GM18505 (cell line): Measurements from ENCODE around the gene CDCP2.
"Not testable (repeated sequence)": the region's sequence is repeated elsewhere in the genome, so short reads cannot be mapped to it uniquely, and the experiment has no call there.

ENCODE experiments used
- ATAC-seq: cut with Tn5 transposase; IDR thresholded peaks from one replicate; pipeline ENCODE4 v1.9.1; 2021; ENCODE audit not compliant: unreplicated experiment
- POLR2A ChIP-seq: IDR thresholded peaks from 4 replicates; pipeline ENCODE4 v1.6.1; 2011; ENCODE audit warnings: borderline replicate concordance; ENCODE audit not compliant: insufficient read depth, insufficient read length; ENCODE audit errors: extremely low read depth

The CDCP2 gene

DNA sequence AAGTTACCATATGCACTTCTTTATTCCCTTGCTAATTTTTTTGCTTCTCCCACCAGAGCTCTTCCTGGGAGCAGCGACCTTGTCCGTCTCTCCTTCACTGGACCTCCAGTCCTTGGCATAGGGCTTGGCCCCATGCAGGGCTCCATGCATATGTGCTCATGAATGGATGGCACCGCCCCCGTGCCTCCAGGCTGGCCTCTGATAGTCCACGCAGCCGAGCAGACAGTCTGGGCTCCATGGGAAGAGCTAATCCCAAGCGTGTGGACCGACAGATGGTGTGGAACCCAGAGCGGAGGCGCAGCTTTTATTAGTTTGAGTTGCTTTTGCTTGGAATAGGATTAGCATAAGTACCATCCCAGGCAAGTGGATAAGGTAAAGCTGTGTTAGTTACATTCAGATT lies 41.8 kb downstream of the CDCP2 start:
- no peak for ATAC-seq
- no peak for TF ChIP-seq POLR2A

DNA sequence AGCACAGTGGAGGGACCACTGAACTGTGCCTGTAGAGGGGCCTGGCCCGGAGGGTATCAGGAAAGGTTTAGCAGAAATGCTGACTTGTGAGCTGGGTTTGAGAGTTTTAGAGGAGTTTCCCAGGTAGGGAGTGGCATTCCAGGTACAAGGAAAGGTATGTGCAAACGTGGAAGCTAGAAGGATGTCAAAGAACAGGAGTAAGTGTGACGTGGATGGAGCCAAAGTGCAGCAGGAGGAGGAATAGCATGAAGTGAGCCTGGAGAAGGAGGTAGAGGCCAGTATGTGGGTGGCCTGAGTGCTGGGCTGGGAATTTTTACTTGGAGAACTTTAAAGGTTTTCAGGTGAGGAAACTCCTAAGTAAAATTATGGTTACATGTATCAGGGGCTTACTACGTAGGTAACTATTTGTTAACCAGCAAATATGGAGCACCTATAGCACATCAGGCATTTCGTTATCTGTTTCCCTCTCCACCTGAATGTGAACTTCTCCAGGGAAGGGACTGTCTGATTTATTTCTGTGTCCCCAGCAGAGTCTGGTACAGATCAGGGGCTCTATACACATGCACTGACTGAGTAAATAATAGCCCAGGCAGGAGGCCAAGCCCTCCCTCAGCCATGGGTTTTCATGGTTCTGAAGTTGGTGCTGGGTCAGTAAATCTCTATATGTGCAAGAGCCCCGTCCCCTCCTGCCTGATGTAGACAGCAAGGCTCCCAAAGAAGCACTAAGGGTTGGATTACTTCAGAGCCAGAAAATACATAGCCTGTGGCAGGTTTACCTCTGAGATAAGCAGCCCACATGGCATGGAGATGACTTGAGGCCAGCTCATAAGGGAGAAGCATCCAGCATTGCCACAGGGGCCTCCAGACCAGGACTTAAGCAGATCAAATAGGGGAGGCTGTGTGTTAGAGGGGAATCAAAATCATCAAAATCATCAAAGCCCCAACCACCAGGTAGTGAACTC lies 43.4 kb downstream of the CDCP2 start:
- ATAC-seq, result no peak
- no peak for TF ChIP-seq POLR2A

GRCh38 chr1:54108156-54108555 lies 44.6 kb downstream of the CDCP2 start:
- no peak for ATAC-seq

DNA sequence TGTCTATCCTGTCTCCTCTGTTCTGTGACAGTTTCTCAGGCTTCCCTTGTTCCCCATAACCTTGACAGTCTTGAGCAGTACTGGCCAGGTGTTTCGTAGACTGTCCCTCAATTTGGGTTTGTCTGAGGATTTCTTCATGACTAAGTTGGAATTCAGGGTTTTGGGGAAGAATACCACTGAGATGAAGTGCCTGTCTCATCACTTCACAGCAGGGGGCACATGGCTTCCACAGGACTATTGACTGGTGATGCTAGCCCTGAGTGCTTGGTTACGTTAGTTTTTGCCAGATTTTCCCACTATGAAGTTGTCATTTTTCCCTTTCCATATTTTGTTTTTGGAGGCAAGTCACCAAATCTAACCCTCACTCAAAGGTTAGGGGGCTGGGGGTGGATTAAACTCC lies 45.7 kb downstream of the CDCP2 start:
- no peak for TF ChIP-seq POLR2A
- ATAC-seq, result no peak

More at GRCh38 chr1:54108156-54108555, 44.6 kb downstream of the CDCP2 start:
- no peak for TF ChIP-seq POLR2A

GRCh38 chr1:54105736-54106269 lies 47.0 kb downstream of the CDCP2 start:
- no peak for TF ChIP-seq POLR2A
- no peak for ATAC-seq

GRCh38 chr1:54105080-54105479 lies 47.7 kb downstream of the CDCP2 start:
- ATAC-seq, result no peak
- TF ChIP-seq POLR2A, result no peak

DNA sequence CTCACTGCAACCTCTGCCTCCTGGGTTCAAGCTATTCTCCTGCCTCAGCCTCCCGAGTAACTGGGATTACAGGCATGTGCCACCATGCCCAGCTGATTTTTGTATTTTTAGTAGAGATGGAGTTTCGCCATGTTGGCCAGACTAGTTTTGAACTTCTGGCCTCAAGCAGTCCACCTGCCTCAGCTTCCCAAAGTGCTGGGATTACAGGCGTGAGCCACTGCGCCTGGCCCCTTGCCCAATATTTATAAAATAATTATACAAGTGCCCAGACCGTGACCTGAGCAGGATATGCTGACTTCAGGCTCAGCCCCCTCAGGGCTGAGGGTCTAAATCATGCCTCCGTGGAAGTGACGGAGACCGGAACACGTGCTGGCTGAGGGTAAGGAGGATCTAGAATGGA lies 48.2 kb downstream of the CDCP2 start:
- not testable (repeated sequence) for ATAC-seq

DNA sequence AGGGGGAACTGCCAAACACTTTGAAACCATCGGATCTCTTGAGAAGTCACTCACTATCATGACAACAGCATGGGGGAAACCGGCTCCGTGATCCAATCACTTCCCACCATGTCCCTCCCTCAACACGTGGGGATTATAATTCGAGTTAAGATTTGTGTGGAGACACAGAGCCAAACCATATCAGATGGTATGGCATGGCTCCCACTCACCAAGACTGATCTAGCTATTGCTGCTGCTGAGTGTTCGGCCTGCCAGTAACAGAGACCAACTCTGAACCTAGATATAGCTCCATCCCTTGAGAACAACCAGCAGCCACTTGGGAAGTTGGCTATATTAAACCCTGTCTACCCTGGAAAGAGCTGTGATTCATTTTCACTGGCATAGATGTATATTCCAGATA lies 49.4 kb downstream of the CDCP2 start:
- ATAC-seq, result no peak
- TF ChIP-seq POLR2A, result no peak

DNA sequence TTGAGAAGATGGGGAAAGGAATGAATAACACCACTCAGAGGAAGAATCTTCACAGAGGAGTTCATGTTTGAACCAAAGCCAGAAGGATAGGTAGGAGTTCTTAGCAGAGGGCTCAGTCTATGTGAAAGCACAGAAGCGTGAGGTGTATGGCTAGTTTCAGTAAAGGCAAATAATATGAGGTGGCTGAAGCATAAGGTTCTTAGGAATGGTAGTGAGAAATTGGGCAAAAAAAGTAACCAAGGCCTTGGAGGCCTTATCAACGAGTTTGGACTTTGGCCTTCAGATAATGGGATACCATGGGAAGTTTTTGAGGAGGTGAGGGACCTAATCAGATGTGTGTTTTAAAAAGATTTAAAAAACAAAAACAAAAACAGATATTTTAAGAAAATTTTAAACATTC lies 52.3 kb downstream of the CDCP2 start:
- no peak for ATAC-seq
- TF ChIP-seq POLR2A, result no peak

DNA sequence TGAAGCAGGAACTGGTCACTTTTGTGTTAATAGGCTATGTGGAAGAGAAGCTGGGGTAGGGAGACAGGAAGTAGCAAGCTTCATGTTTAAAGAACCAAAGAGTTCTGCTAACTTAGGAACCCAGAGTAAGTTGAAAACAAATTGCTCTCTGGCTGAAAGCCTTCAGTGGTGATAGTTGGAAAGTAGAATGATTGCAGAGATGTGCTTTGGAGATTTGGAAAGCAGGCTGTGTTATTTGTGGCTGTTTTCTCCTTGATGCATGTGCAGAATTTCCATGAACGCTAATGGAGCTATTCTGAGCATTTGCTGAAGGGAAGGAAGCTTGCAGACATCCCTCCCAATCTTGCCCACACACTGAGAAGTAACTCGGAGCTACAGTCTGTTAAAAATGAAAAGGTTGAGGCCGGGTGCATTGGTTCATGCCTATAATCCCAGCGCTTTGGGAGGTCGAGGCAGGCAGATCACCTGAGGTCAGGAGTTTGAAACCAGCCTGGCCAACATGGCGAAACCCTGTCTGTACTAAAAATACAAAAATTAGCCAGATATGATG lies 53.7 kb downstream of the CDCP2 start:
- no peak for TF ChIP-seq POLR2A
- ATAC-seq, result no peak

- no peak for ATAC-seq
Observed at GRCh38 chr1:54096877-54097240, 55.9 kb downstream of the CDCP2 start.

DNA sequence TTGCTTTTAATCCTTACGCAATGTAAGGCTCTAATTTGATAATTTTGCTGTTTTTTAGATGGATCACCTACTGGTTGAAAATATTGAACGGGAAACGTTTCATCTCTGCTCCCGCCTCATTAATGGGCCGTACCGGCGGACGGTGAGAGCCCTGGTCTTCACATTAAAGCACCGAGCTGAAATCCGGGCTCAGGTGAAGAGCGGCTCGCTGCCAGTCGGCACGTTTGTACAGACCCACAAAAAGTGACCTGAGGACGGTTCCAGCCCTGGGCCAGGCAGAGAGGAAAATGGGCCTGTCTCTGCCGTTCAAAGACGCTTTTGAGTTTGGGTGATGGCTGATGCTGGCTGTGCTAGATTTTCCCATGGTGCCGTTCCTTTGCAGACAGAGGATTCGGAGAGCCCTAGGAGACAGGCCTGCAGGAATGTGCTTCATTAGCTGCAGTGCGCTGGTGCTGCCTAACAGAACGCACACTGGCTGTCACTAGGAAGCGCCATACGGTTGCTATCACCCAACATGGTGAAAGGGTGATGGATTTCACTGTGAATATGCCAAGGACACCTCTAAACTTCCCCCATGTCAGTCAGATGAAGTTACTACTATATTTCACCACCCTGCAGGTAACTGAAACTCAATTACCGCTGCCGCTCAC lies 56.4 kb downstream of the CDCP2 start:
- no peak for ATAC-seq
- no peak for TF ChIP-seq POLR2A

More at GRCh38 chr1:54096877-54097240, 55.9 kb downstream of the CDCP2 start:
- no peak for TF ChIP-seq POLR2A

DNA sequence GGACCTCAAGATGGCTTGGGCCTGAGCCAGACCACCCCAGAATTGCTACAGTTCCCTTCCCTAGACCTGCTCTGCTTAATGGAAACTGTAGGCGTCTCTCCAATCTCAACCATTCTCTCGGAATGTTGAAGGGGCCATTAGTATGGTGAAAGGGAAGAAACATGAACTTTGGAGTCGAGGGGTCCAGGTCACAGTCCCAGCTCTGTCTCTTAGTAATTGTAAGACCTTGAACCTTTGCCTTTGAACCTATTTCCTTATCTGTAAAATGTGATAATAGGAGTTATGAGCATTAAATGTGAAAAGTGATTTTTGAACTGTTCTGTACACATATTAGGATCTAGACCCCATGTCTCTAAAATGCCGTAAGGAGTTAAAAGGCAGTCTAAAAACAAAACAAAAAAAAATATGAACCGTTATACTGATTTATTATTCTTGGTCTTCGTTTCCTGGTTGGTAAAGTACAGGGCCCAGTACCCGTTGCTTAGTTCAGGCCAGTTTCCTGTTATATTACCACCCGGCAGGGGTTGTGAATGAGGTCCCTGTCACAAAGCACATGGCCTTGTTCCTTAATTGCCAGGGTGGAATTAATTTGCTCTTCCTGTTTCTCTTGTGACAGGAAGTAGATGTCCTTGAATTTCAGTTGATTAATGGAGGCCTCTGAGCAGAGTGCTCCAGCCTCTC lies 57.1 kb downstream of the CDCP2 start:
- no peak for ATAC-seq
- TF ChIP-seq POLR2A, result no peak

DNA sequence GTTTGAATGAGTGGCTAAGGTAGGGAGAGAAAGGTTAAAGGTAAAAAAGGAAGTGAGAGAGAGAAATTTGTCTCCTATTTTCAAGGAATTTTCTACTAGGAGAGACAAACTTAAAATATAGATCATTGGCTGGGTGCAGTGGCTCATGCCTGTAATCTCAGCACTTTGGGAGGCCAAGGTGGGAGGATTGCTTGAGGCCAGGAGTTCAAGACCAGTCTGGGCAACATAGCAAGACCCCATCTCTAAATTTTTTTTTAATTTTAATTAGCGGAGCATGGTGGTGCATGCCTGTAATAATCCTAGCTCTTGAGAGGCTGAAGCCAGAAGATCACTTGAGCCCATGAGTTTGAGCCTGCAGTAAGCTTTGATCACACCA lies 58.1 kb downstream of the CDCP2 start:
- ATAC-seq, result not testable (repeated sequence)
